CD4-positive, alpha-beta T cell treated with Interleukin-12 subunit alpha and Interleukin-12 subunit beta, for 1 hour (primary cell): ENCODE data around the gene CCNYL1.

Source experiments
- DNase-seq: peaks from one replicate; pipeline ENCODE4 v3.0.0-alpha.2; 2020

CCNYL1 gene

GRCh38 chr2:207801259-207801658, 89.8 kb downstream of the CCNYL1 start:
- no peak for DNase-seq

GRCh38 chr2:207802650-207803049, 91.2 kb downstream of the CCNYL1 start:
- no peak for DNase-seq
